HG02759 (cell line): ENCODE measurements around the gene LITAFD.
"Not testable (repeated sequence)": the region's sequence is repeated elsewhere in the genome, so short reads cannot be mapped to it uniquely, and the experiment has no call there.

Experiments used
- ATAC-seq: cut with Tn5 transposase; IDR thresholded peaks from one replicate; pipeline ENCODE4 v1.9.1; 2021; ENCODE audit warnings: mild to moderate bottlenecking, moderate library complexity; ENCODE audit not compliant: unreplicated experiment

LITAFD gene

DNA sequence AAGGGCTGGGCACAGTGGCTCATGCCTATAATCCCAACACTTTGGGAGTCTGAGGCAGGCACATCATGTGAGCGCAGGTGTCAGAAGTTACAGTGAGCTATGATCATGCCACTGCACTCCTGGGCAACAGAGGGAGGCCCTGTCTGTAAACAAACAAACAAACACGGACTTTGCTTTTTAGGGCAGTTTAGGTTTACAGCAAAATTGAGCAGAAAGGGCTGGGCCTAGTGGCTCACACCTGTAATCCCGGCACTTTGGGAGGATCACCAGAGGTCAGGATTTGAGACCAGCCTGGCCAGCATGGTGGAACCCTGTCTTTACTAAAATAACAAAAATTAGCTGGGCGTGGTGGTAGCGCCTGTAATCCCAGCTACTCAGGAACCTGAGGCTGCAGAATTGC lies 10.1 kb upstream of the LITAFD start:
- no peak for ATAC-seq

DNA sequence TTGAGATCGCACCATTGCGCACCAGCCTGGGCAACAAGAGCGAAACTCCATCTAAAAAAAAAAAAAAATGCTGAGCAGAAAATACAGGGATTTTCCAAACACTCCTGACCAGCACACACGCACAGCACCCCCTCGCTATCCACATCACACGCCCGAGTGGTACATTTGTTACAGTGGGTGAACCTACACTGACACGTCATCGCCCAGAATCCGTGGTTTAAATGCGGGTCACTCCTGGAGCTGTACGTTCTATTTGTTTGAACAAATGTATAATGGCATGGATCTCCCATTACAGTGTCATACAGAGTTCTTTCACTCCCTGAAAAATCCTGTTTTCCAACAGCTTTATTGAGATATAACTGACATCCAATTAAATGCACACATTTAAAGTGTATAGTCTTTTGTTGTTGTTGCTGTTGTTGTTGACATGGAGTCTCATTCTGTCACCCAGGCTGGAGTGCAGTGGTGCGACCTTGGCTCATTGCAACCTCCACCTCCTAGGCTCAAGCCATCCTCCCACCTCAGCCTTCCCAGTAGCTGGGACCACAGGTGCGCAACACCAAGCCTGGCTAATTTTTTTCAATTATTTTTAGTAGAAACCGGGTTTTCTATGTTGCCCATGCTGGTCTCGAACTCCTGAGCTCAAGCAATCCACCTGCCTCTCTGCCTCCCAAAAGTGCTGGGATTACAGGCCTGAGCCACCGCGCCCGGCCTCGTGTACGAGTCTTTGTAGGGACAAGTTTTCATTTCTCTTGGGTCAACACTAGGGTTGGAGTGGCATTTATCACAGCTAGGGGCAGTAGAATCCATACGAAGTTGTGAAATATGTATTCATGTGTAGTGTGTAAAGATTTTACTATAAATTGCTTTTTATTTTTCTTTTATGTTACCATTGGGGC lies 8.9 kb upstream of the LITAFD start:
- no peak for ATAC-seq

DNA sequence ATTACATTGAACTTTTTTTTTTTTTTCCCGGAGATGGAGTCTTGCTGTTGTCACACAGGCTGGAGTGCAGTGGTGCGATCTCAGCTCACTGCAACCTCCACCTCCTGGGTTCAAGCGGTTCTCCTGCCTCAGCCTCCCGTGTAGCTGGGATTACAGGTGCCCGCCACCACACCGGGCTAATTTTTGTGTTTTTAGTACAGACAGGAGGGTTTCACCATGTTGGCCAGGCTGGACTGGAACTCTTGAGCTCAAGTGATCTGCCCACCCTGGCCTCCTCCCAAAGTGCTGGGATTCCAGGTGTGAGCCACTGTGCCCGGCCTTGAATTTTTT lies 8.3 kb upstream of the LITAFD start:
- ATAC-seq = not testable (repeated sequence)

DNA sequence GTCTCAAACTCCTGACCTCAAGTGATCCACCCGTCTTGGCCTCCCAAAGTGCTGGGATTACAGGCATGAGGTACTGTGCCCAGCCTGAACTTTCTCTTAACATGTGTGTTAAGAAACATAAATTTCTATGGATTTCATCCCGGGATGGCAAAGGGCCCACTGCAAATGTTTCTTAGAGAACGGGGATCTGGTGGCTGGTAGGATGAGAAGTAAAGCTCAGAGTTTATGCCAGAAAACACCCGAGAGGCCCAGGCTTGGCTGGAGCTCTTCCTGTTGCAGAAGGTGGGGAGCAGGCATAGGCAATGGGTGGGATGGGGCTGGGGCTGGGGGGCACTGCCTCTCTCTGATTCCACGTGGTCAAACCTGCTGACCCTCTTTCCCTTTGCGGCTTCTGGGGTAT lies 7.8 kb upstream of the LITAFD start:
- no peak for ATAC-seq

DNA sequence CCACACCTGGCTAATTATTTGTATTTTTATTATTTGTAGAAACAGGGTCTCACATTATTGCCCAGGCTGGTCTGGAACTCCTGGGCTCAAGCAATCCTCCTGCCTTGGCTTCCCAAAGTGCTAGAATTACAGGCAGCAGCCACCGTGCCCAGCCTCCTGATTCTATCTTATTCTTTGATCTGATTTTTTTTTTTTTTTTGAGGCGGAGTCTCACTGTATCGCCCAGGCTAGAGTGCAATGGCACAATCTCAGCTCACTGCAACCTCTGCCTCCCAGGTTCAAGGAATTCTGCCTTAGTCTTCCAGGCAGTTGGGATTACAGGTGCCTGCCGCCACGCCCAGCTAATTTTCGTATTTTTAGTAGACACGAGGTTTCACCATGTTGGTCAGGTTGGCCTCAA lies 6.8 kb upstream of the LITAFD start:
- ATAC-seq = not testable (repeated sequence)

DNA sequence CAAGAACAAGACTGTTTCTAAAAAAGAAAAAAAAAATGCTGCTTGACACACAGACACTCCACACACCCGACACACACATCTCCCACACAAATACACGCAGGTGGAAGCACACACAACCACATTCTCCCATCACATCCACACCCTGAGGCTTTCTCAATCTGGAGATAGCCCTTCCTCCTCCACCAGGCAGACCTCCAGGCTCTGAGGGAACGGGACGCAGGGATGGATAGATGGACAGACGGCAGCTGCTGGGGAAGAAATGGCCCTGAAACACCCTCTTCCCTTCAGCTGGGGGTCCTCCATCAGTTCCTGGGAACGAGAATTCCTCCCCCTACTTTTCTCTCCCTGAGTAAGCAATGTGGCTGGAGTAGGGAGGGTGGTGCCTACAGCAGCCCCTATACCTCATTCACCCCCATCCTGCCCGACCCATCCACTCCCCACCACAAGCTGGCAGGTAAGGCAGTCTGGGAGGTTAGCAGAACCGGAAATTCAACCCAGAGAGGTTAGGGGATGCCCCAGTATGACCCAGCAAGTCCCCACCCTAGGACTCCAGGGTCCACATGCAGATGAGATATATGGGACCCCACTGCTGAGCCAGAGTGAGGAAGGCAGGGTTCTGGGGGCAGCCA lies 4.1 kb upstream of the LITAFD start:
- ATAC-seq = no peak

DNA sequence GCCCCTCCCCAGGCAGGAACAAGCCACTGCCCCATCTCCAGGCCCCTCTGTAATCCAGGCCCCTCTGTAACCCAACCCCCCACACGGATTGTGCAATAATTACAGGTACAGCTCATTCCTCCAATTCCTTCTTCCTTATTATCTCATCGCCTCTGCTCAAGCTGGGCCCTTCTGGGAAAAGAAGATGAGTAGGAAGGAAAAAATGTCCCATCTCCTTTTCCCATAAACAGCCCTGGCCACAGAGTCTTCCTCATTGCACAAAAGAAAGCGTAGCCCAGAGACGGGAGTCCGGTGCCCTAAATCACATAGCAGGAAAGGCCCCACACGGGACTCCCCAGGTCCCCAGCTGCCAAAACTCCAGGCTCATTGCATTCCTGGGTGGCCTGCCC lies 3.6 kb upstream of the LITAFD start:
- no peak for ATAC-seq

DNA sequence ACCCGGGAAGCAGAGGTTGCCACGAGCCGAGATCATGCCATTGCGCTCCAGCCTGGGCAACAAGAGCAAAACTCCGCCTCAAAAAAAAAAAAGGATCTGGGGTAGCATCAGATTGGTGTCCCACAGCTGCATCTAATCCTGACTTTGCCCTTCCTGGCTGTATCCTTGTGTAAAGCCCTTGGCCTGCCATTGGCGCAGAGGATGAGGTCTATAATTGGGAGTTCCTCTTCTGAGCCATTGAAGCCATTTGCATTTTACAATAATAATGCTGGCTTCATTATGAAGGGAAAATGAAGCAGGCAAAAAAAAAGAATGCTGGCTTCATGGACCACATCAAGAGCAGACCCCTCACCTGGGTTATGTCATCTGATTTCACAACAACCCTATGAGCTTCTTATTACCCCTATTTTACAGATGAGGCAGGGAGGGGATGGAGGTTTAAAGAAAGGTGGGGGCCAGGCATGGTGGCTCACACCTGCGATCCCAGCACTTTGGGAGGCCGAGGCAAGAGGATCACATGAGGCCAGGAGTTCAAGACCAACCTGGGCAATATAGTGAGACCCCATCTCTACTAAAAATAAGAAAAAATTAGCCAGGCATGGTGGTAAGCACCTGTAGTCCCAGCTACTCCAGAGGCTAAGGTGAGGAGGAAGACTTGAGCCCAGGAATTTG lies 1.2 kb upstream of the LITAFD start:
- ATAC-seq = no peak

DNA sequence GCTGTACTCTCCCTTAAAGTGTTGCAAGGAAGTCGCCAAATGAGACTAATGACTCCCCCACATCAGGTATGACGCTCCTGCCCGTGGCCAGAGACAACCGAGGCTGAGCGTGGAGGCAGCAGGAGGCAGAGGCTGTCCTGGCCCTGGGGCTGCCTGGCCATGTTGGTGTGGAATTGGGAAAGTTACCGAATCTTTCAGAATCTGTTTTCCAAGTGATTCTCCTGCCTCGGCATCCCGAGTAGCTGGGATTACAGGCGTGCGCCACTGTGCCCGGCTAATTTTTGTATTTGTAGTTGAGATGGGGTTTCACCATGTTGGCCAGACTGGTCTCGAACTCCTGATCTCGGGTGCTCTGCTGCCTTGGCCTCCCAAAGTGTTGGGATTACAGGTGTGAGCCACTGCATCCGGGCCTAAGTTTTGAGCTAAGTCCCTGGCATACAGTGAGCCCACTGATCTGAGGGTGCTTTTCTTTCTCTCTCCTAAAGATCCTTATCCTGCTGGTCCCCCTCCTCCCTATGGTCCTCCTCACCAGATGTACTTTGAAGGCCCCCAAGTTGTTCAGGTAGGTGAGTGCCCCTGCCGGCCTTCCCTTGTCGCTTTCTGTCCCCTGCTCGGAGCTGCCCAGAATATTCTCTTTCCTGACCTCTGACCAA lies 700 bp downstream of the LITAFD start:
- no peak for ATAC-seq

DNA sequence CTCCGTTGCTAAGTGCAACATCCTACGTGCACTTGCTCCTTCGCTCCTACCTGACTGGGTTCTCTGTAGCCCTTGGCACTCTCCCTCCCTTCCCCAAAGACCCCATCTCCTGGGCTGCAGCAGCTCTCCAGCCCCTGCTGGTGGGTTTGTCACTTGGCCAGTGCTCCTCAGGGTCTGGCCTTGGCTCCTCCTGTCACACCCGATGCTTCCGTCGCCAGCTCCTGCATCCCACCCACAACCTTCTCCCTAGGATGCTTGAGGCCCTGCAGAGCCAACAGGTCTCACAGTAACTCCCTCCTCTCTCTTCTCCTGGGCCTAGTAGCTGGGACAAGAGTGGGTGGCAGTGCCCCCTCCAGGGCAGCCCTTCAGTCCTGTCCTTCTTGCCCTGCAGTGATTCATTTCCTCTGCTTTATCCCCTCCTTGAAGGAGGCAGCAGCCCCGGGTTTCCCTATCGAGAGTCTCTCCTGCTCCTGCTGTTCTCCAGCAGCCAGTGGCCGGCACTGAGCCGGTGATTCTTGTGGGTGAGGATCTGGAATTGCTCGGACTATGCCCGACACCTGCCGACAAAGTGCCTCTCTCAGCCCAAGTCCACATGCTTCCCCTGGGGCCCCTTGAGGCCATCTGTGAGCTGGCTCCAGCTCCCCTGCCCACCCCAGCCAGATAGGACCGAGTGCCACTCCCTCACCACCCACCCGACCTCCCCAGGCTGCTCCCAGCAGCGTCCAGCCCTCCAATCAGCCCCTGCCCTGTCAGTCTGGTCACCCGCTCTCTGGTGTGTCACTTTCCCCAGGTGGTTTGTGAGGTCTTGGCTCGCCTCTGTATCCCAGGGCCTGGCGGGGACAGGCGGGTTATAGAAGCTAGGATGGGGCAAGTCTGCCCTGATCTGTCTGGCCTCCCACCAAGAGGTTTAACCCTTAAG lies 3.8 kb downstream of the LITAFD start:
- ATAC-seq = no peak

DNA sequence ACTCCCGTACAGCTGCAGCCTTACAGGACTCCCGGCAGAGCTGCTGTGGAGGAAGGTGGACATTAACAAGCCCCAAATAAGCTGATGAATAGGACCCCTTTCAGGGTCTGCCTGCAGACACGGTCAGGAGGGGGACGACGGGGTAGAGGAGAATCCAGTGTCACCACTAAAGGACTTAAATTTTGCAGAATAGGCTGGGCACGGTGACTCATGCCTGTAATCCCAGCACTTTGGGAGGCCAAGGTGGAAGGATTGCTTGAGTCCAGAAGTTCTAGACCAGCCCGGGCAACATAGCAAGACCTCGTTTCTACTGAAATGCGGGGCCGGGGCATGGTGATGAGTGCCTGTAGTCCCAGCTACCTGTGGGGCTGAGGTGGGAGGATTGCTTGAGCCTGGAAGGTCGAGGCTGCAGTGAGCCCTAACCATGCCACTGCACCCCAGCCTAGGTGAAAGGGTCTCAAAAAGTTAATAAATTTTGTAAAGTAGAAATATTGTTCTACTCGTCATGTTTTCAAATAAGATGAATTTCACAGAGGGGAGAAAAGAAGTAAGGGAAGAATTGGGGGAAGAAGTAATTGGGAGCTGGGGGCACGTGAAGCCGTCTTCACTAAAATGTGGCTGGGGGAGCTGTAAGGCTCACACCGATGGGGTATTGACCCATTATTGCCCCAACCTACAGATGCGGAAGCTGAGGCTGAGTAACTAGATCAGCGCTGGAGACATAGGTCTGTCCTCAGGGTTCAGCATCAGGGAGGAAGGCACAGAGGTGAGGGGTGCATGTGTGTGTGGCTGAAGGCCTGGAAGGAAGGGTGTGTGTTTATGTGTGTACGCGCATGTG lies 4.7 kb downstream of the LITAFD start:
- no peak for ATAC-seq

DNA sequence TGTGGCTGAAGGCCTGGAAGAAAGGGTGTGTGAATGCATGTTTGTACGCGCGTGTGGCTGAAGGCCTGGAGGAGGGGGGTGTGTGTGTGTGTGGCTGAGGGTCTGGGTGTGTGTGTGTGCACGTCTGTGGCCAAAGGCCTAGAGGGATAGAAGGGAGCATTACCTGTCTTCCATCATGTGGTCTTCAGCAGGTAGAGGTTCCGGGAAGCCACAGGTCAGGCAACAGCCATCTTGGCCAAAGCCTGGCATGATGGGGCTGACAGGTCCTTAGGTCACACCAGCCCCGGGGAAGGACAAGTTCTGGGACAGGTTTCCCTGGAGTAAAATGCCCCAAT lies 5.2 kb downstream of the LITAFD start:
- ATAC-seq = no peak

DNA sequence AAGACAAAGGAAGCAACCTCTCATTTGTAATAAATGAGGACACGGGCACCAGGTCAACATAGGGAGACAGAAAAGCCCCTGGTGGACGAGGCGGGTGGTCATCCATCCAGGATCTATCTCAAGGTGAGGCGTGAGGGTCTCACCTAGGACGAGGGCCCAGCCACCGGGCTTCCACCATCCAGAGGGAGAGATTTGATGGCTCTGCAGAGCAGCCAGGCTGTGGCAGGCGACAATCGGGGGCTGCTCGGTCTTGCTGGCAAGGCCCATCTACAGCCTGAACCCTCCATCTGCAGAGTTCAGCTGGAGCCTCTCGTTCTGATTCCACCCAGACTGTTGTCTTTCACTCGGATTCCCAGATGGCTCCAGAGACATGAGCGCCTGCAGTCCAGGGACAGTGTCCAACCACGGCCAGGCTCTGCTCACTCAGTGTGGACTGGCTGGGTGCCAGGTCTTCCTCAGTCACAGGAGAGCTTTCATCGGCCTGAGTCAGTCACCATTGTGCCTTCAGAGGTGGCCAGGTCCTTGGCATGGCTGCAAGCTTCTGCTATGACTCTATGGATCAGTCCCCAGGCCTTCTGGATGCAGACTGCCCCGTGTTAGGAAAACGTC lies 5.9 kb downstream of the LITAFD start:
- no peak for ATAC-seq

DNA sequence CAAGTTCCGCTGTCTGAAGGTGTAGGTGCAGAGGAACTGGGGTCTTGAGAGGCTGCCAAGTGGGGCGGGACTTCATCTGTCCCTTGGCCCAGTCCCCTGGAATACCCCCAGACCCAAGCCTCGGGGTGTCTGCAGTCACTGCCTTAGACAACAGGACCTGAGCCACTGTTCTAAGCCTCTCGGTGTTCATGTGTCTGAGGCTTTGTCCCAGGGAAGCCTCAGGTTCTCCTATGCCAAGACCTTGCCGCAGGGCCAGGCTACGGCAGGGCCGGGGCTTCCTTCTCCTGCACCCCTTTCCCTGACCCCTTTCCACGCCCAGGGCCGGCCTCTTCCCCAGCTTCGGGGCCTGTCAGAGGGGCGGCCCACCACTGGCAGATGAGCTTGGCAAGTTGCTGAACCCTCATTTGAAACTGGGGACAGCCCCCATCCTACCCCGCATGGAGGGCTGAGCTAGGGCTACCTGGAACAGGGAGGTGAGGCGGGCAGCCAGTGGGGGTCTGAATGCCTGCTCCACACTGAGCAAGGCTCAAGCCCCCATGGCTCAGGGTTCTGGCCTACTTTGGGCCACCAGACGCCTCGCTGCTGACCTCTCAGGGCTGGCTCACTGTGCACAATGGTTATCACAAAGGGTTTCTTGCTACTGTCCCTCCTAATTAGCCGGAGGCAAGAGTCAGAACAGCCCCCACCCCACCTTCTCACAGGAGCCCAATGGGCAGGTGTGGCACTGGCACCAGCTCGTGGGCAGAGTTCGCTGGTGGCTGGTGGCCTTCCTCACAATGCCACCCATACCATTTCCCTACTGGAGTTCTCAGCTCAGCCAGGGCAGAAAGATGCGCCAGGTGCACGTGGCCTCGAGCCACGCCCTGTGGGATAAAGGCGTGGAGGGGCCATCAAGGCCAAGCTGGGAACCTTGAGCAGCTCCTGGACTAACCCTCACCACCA lies 7.1 kb downstream of the LITAFD start:
- no peak for ATAC-seq

DNA sequence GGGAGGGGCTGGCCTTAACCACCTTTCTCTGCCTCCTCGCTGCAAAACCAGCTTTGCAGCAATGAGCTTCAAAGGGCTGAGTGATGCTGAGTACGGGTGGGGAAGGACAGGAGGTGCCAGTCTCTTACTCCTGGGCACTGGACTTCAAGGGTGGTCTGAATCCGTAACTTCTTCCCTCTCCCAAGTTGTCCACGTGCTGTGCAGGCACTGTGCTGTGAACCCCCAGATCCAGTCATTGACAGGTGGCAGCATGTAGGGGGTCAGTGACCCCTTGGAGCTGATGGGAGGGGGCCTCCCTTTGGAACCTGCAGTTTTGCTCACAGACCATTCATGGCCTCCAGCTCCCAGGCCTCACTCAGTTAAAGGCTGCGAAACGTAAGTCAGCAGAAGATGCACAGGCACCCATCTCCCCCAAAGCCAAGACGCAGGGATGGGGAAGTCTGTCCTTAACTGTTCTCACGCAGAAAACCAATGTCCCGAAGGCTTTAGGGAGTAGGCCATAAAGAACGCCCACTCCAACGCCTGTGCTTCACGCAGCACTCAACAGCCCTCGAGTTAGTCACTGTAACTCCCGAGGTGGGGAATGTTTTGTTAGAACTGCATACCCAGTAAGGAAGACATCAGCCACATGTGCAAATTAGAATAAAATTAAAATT lies 7.9 kb downstream of the LITAFD start:
- no peak for ATAC-seq

DNA sequence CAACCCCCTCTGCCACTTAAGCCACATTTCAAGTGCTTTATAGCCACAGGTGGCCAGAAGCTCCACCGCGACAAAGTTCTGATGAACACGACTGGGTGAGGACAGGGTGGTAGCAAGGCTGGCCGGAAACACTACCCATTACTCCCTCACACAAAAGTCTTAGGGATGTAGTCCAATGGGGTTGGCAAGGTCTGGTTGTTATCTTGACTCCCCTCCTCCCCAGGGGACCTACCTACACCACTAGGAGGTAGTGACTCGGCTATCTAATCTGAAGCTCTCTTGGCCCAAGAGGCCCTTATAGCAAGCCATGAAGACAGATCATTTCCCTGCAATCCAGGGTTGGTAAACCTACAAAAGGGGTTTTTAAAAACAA lies 8.4 kb downstream of the LITAFD start:
- ATAC-seq = no peak

DNA sequence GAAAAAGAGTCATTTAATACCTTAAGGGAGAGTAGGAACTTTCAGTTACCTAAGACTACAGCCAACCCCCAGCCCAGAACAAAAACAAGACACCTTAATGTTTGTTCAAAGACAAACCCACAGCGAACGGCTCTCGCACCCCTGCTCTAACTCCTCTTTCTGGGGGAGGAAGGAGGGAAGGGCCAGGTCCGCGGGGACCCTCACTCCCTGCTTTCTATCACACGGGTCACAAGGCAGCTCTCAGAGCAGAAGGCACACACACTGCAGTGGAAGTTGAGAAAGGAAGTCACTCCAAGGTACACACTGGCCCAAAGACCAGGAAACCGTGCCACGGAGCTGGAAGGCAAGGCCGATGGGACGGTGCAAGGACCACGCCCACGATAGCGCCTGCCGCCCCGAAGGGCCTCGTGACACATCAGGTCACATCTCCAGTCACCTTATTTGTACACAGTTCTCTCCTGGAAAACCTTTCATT lies 10.0 kb downstream of the LITAFD start:
- peak; percentile 29 for ATAC-seq

DNA sequence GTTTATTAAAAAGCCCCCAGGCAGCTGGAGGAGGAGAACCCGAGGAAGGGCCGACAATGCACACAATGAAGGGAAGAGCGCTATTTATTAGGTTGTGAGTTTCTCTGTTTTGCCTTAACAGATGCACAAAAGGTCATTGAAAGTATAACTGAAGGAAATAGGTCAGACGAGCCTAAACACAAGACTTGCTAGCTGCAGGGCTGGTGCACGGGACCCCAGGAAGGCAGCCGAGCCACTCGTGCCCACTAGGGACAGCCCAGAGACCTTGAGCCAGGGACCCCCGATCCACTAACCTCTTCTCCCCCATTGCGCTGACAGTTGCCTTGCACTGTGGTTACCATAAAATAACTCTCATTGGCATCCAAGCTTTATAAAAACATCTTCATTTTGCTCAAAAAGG lies 11.3 kb downstream of the LITAFD start:
- ATAC-seq = no peak
